PC-9 (cell line): ENCODE data around the gene GCK.

Experiments used
- CTCF ChIP-seq: fragments of 200-600 bp; sonication (generic); conservative IDR thresholded peaks from 2 replicates; pipeline ENCODE4 v1.6.1; 2017; ENCODE audit warnings: mixed run types, antibody characterized with exemption, mild to moderate bottlenecking, moderate library complexity
- EZH2 ChIP-seq: fragments of 200-600 bp; sonication (generic); IDR thresholded peaks from 2 replicates; pipeline ENCODE4 v1.8.0; 2017; ENCODE audit warnings: antibody characterized with exemption, low read depth

- no peak for TF ChIP-seq EZH2
- no peak for TF ChIP-seq CTCF
Measured at GRCh38 chr7:44139311-44140010, 49.8 kb downstream of the GCK start.
